Liver (tissue), 9 donors: ENCODE measurements around the gene DNAAF5. TPM values are rescaled to one million over a fixed set of nuclear protein-coding genes. Genes with fewer than 3 reads are reported as not detected.

Source experiments
- DNase-seq: peaks from one replicate; pipeline ENCODE4 v3.0.0-alpha.2; 2017; ENCODE audit warnings: low spot score
- H3K27ac ChIP-seq, 2 donors: one replicate each; pipeline ENCODE4 v1.7.0; 2013; ENCODE audit warnings: inconsistent platforms in 2 of 2, low read length in 2 of 2, control low read depth in 1 of 2, low read depth in 1 of 2, mild to moderate bottlenecking in 1 of 2
- H3K27me3 ChIP-seq, 4 donors: one replicate each; pipeline versions ENCODE4 v1.6.1 to v1.7.0; 2013; ENCODE audit warnings: low read length in 3 of 4, inconsistent platforms in 1 of 4, mild to moderate bottlenecking in 1 of 4, moderate library complexity in 1 of 4; ENCODE audit not compliant: control insufficient read depth in 4 of 4, insufficient read depth in 4 of 4
- H3K36me3 ChIP-seq, 4 donors: one replicate each; pipeline versions ENCODE4 v1.6.1 to v1.7.0; 2013; ENCODE audit warnings: low read length in 3 of 4, mild to moderate bottlenecking in 3 of 4, low read depth in 1 of 4, moderate library complexity in 1 of 4; ENCODE audit not compliant: control insufficient read depth in 4 of 4, insufficient read depth in 3 of 4
- H3K4me1 ChIP-seq, 4 donors: one replicate each; pipeline versions ENCODE4 v1.6.1 to v1.7.0; 2013; ENCODE audit warnings: low read length in 3 of 4, mild to moderate bottlenecking in 3 of 4, moderate library complexity in 1 of 4; ENCODE audit not compliant: control insufficient read depth in 4 of 4, insufficient read depth in 4 of 4
- H3K4me3 ChIP-seq, 3 donors: one replicate each; pipeline versions ENCODE4 v1.6.1 to v1.7.0; 2013; ENCODE audit warnings: low read length in 3 of 3, control low read depth in 1 of 3, low read depth in 1 of 3, mild to moderate bottlenecking in 1 of 3
- H3K9ac ChIP-seq, 2 donors: one replicate each; pipeline ENCODE4 v1.7.0; 2013; ENCODE audit warnings: low read length in 2 of 2, mild to moderate bottlenecking in 2 of 2, moderate library complexity in 2 of 2, control low read depth in 1 of 2, low read depth in 1 of 2
- H3K9me3 ChIP-seq, 4 donors: one replicate each; pipeline versions ENCODE4 v1.6.1 to v1.7.0; 2013; ENCODE audit warnings: low read length in 3 of 4; ENCODE audit not compliant: control insufficient read depth in 4 of 4
- ATF3 ChIP-seq: IDR thresholded peaks from 2 replicates; pipeline ENCODE4 v1.6.1; 2016; ENCODE audit warnings: antibody characterized with exemption
- CTCF ChIP-seq: fragments of 150-350 bp; IDR thresholded peaks from 2 replicates; pipeline ENCODE4 v1.5.1; 2017; ENCODE audit warnings: improper control_type of control experiment, low read depth, low read length; ENCODE audit not compliant: missing input control
- EGR1 ChIP-seq, 2 donors: IDR thresholded peaks; 2 replicates each; pipeline ENCODE4 v1.6.1; 2016 to 2018; ENCODE audit warnings: antibody characterized with exemption in 2 of 2, low read depth in 2 of 2
- FOXA1 ChIP-seq: IDR thresholded peaks from 2 replicates; pipeline ENCODE4 v1.6.1; 2016; ENCODE audit warnings: antibody characterized with exemption
- FOXA2 ChIP-seq: IDR thresholded peaks from 2 replicates; pipeline ENCODE4 v1.6.1; 2016; ENCODE audit warnings: antibody characterized with exemption
- GABPA ChIP-seq, 2 donors: IDR thresholded peaks in 1 of 2; conservative IDR thresholded peaks in 1 of 2; 2 replicates each; pipeline ENCODE4 v1.6.1; 2016; ENCODE audit warnings: antibody characterized with exemption in 2 of 2, mild to moderate bottlenecking in 1 of 2, moderate library complexity in 1 of 2
- HNF4A ChIP-seq, 2 donors: conservative IDR thresholded peaks; 2 replicates each; pipeline ENCODE4 v1.6.1; 2016; ENCODE audit warnings: antibody characterized with exemption in 2 of 2, mild to moderate bottlenecking in 2 of 2
- HNF4G ChIP-seq: IDR thresholded peaks from 2 replicates; pipeline ENCODE4 v1.6.1; 2016; ENCODE audit warnings: antibody characterized with exemption
- JUND ChIP-seq, 2 donors: IDR thresholded peaks; 2 replicates each; pipeline ENCODE4 v1.6.1; 2016; ENCODE audit warnings: antibody characterized with exemption in 2 of 2
- MAX ChIP-seq: IDR thresholded peaks from 2 replicates; pipeline ENCODE4 v1.6.1; 2016; ENCODE audit warnings: antibody characterized with exemption
- NR2F2 ChIP-seq: IDR thresholded peaks from 2 replicates; pipeline ENCODE4 v1.6.1; 2016; ENCODE audit warnings: antibody characterized with exemption
- RAD21 ChIP-seq, 2 donors: IDR thresholded peaks; 2 replicates each; pipeline ENCODE4 v1.6.1; 2016; ENCODE audit warnings: antibody characterized with exemption in 2 of 2, mild to moderate bottlenecking in 2 of 2
- REST ChIP-seq: IDR thresholded peaks from 2 replicates; pipeline ENCODE4 v1.6.1; 2016; ENCODE audit warnings: antibody characterized with exemption, mild to moderate bottlenecking
- RXRA ChIP-seq, 2 donors: IDR thresholded peaks; 2 replicates each; pipeline ENCODE4 v1.6.1; 2017 to 2018; ENCODE audit warnings: antibody characterized with exemption in 2 of 2, mild to moderate bottlenecking in 1 of 2
- SP1 ChIP-seq: IDR thresholded peaks from 2 replicates; pipeline ENCODE4 v1.6.1; 2018; ENCODE audit warnings: antibody characterized with exemption, mild to moderate bottlenecking
- TAF1 ChIP-seq: conservative IDR thresholded peaks from 2 replicates; pipeline ENCODE4 v1.6.1; 2016; ENCODE audit warnings: antibody characterized with exemption, mild to moderate bottlenecking
- YY1 ChIP-seq: IDR thresholded peaks from 2 replicates; pipeline ENCODE4 v1.6.1; 2016; ENCODE audit warnings: antibody characterized with exemption, mild to moderate bottlenecking
- ZBTB33 ChIP-seq: IDR thresholded peaks from 2 replicates; pipeline ENCODE4 v1.6.1; 2016; ENCODE audit warnings: antibody characterized with exemption
- WGBS: extraction: QIAGEN DNeasy Blood & Tissue Kit; methylation state at CpG from one replicate; pipeline ENCODE4 v1.1.7; 2013; 5-methylcytosine and 5-hydroxymethylcytosine counted together
- polyA plus RNA-seq, 2 donors: library from polyadenylated mRNA; stranded (reverse) in 1 of 2; unstranded in 1 of 2; fragments of 200-250 nt in 1 of 2; fragments of >200 nt in 1 of 2; fragmentation: Nextera tagmentation in 1 of 2; extraction: Ambion mirVana in 1 of 2; gene quantifications; one replicate each; pipeline versions ENCODE4 v1.2.1 to v1.2.3, GENCODE V29; 2013 to 2015
- total RNA-seq, 2 donors: library from RNA; depleted of rRNA; stranded (reverse); fragments of >200 nt; gene quantifications; one replicate each; pipeline ENCODE4 v1.2.3, GENCODE V29; 2014
- donor health status: healthy.
- donor health status: healthy.
- donor health status: healthy.
- donor health status: healthy.
- donor health status: healthy.

The DNAAF5 gene
- total and polyA plus RNA-seq, 4 donors, result 3.1 to 11.1 (median 9.5) TPM

- H3K4me3 ChIP-seq, result no peak overlapping the region
- H3K27me3 ChIP-seq, result no peaks in the 10 kb centered on the region
- no peak for TF ChIP-seq ATF3
- TF ChIP-seq SP1, result no peak
- no peak for TF ChIP-seq EGR1 (IDR thresholded peaks at IDR 0.05; ENCODE audit: low read depth in 2 of 2)
- no peak for TF ChIP-seq YY1
- TF ChIP-seq RAD21 (IDR thresholded peaks at IDR 0.05), result no peak
- no peak for TF ChIP-seq HNF4G
- TF ChIP-seq MAX, result no peak
- TF ChIP-seq NR2F2, result no peak
- no peak for TF ChIP-seq REST
- TF ChIP-seq HNF4A (conservative IDR thresholded peaks at IDR 0.05), result no peak
- TF ChIP-seq JUND (IDR thresholded peaks at IDR 0.05), result no peak
- no peak for TF ChIP-seq FOXA2
- no peaks in the 10 kb centered on the region for H3K36me3 ChIP-seq
- H3K27ac ChIP-seq, result no peak overlapping the region
- 93% methylated on average over 16 of the region's 16 CpGs for WGBS
- DNase-seq, result no peak
- no peaks in the 10 kb centered on the region for H3K9me3 ChIP-seq
- no peak overlapping the region for H3K9ac ChIP-seq
- peaks cover 0 to 4% (median 0%) of the 10 kb centered on the region in 4 donors for H3K4me1 ChIP-seq
These were observed 12.8 kb upstream of the DNAAF5 start for GRCh38 chr7:713488-714230.

GRCh38 chr7:714251-714671 lies 12.2 kb upstream of the DNAAF5 start:
- 95% methylated on average over 13 of the region's 13 CpGs for WGBS
- H3K4me1 ChIP-seq, result peaks cover 0 to 4% (median 0%) of the 10 kb centered on the region in 4 donors
- H3K36me3 ChIP-seq, result no peaks in the 10 kb centered on the region
- H3K9me3 ChIP-seq, result no peaks in the 10 kb centered on the region
- TF ChIP-seq REST, result no peak
- TF ChIP-seq ZBTB33, result no peak
- no peak for TF ChIP-seq HNF4A (conservative IDR thresholded peaks at IDR 0.05)
- no peak for TF ChIP-seq TAF1
- no peak for TF ChIP-seq ATF3
- no peak for TF ChIP-seq FOXA2
- TF ChIP-seq HNF4G, result no peak
- TF ChIP-seq CTCF, result no peak
- no peak for TF ChIP-seq MAX
- no peak for TF ChIP-seq EGR1 (IDR thresholded peaks at IDR 0.05; ENCODE audit: low read depth in 2 of 2)
- no peak for TF ChIP-seq FOXA1
- no peak for TF ChIP-seq RXRA (IDR thresholded peaks at IDR 0.05)
- TF ChIP-seq JUND (IDR thresholded peaks at IDR 0.05), result no peak
- TF ChIP-seq YY1, result no peak
- TF ChIP-seq GABPA (IDR thresholded peaks at IDR 0.05 in 1 of 2, conservative IDR thresholded peaks at IDR 0.05 in 1 of 2), result no peak
- TF ChIP-seq RAD21 (IDR thresholded peaks at IDR 0.05), result no peak
- DNase-seq, result no peak
- H3K27me3 ChIP-seq, result no peaks in the 10 kb centered on the region
- H3K9ac ChIP-seq, result no peak overlapping the region
- H3K27ac ChIP-seq, result no peak overlapping the region
- no peak overlapping the region for H3K4me3 ChIP-seq
